SU-DHL-6 (cell line): ENCODE results near the gene CDH3.

Experiments
- H2AFZ ChIP-seq: fragments of 200-600 bp; sonication (generic); 2 replicates; pipeline ENCODE4 v1.6.1; 2014; ENCODE audit warnings: low read depth, mild to moderate bottlenecking, moderate library complexity, mixed read lengths, antibody characterized with exemption, low read length; ENCODE audit not compliant: severe bottlenecking
- H3F3A ChIP-seq: fragments of 200-600 bp; shearing (Covaris generic); 2 replicates; pipeline ENCODE4 v1.6.0; 2016; ENCODE audit warnings: antibody characterized with exemption, mild to moderate bottlenecking; ENCODE audit not compliant: insufficient read depth
- H3K27ac ChIP-seq: fragments of 200-600 bp; sonication (generic); 2 replicates; pipeline ENCODE4 v1.5.1; 2016; ENCODE audit warnings: low read depth, mild to moderate bottlenecking, low read length, moderate library complexity, mixed read lengths
- H3K27me3 ChIP-seq: fragments of 200-600 bp; sonication (generic), shearing (Covaris generic); 2 replicates; pipeline ENCODE4 v1.6.0; 2014; ENCODE audit warnings: mild to moderate bottlenecking, low read length
- H3K36me3 ChIP-seq: fragments of 200-600 bp; sonication (generic); 2 replicates; pipeline ENCODE4 v1.6.1; 2014; ENCODE audit warnings: mild to moderate bottlenecking, low read length, mixed read lengths
- H3K4me2 ChIP-seq: fragments of 300-600, 200-600 bp; shearing (Covaris generic), sonication (generic); 2 replicates; pipeline ENCODE4 v1.6.0; 2014; ENCODE audit warnings: low read length, low read depth, mild to moderate bottlenecking; ENCODE audit not compliant: poor library complexity, severe bottlenecking
- H3K4me3 ChIP-seq: fragments of 200-600 bp; sonication (generic); 2 replicates; pipeline ENCODE4 v1.5.1; 2014; ENCODE audit warnings: antibody characterized with exemption, low read length, mild to moderate bottlenecking, mixed read lengths; ENCODE audit not compliant: insufficient read depth, poor library complexity, severe bottlenecking
- H3K79me2 ChIP-seq: fragments of 200-600 bp; sonication (generic); 2 replicates; pipeline ENCODE4 v1.6.1; 2014; ENCODE audit warnings: mild to moderate bottlenecking, low read length, moderate library complexity; ENCODE audit not compliant: insufficient read depth
- H3K9ac ChIP-seq: fragments of 200-600 bp; sonication (generic); 2 replicates; pipeline ENCODE4 v1.7.0; 2014; ENCODE audit warnings: mild to moderate bottlenecking, low read length
- H3K9me2 ChIP-seq: fragments of 200-600 bp; sonication (generic); replicated peaks from 2 replicates; pipeline ENCODE4 v1.6.1; 2014; ENCODE audit warnings: low read length; ENCODE audit not compliant: insufficient read depth
- H3K9me3 ChIP-seq: fragments of 200-600 bp; sonication (generic); 2 replicates; pipeline ENCODE4 v1.6.1; 2014; ENCODE audit warnings: low read length, mixed read lengths; ENCODE audit not compliant: insufficient read depth
- H4K20me1 ChIP-seq: fragments of 200-600 bp; sonication (generic); 2 replicates; pipeline ENCODE4 v1.6.1; 2014; ENCODE audit warnings: low read depth, mild to moderate bottlenecking, antibody characterized with exemption, low read length, moderate library complexity, mixed read lengths
- EZH2phosphoT487 ChIP-seq: fragments of 200-600 bp; sonication (generic), shearing (Covaris generic); conservative IDR thresholded peaks from 2 replicates; pipeline ENCODE4 v1.6.1; 2018; ENCODE audit warnings: mild to moderate bottlenecking, antibody characterized with exemption, low read length, moderate library complexity, mixed read lengths
- TF ChIP-seq, protein P1 (sequence below): fragments of 200-600 bp; sonication (generic); IDR thresholded peaks from one replicate; pipeline ENCODE4 v1.5.1; 2017; ENCODE audit warnings: antibody characterized with exemption, mild to moderate bottlenecking, low read length, moderate library complexity; ENCODE audit not compliant: insufficient read depth, poor library complexity, severe bottlenecking

CDH3 gene

DNA sequence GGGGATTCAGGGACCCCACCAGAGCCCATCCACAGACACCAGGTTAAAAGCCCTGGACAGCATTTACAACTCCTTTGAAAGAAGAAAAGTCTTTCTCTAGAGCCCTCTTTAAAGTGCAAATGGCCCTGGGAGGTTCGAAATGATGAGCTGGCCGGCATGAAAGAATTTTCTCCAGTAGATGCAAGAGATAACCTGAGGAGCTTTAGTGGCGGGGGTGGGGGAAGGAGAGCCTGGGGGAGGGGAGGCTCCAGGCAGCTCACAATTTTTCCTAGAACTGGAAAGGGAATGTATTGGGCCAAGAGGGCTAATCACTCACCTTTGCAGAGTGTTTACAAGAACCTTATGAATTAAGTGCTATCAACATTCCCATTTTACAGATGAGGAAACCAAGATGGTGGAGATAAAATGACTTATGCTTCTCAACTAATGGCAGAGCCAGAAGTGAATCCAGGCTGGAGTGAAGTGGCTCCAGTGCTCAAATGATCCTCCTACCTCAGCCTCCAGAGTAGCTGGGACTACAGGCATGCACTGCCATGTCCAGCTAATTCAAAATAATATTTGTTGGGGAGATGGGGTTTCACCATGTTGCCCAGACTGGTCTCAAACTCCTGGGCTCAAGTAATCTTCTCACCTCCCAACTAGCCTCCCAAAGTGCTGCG lies 87.8 kb downstream of the CDH3 start:
- H3K27ac ChIP-seq: no peak overlapping the region
- TF ChIP-seq EZH2phosphoT487: no peak
- TF ChIP-seq, protein P1, sequence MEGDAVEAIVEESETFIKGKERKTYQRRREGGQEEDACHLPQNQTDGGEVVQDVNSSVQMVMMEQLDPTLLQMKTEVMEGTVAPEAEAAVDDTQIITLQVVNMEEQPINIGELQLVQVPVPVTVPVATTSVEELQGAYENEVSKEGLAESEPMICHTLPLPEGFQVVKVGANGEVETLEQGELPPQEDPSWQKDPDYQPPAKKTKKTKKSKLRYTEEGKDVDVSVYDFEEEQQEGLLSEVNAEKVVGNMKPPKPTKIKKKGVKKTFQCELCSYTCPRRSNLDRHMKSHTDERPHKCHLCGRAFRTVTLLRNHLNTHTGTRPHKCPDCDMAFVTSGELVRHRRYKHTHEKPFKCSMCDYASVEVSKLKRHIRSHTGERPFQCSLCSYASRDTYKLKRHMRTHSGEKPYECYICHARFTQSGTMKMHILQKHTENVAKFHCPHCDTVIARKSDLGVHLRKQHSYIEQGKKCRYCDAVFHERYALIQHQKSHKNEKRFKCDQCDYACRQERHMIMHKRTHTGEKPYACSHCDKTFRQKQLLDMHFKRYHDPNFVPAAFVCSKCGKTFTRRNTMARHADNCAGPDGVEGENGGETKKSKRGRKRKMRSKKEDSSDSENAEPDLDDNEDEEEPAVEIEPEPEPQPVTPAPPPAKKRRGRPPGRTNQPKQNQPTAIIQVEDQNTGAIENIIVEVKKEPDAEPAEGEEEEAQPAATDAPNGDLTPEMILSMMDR: no peak

GRCh38 chr16:68733570-68733969 lies 88.5 kb downstream of the CDH3 start:
- Histone ChIP-seq H3K4me3 (no peak overlapping the region), H3K27me3 (no peaks in the 10 kb centered on the region), H3K79me2 (no peaks in the 10 kb centered on the region), H3K9ac (no peak overlapping the region), H3F3A (no peaks in the 10 kb centered on the region), H2AFZ (no peak overlapping the region), H3K9me3 (no peaks in the 10 kb centered on the region), H4K20me1 (no peaks in the 10 kb centered on the region), H3K4me2 (no peak overlapping the region), H3K9me2 (no peaks in the 10 kb centered on the region), H3K27ac (no peak overlapping the region), H3K36me3 (no peaks in the 10 kb centered on the region)
- TF ChIP-seq EZH2phosphoT487: no peak
- TF ChIP-seq, protein P1: no peak

More for the DNA sequence above, 87.8 kb downstream of the CDH3 start:
- no peaks in the 10 kb centered on the region for H3K9me2 ChIP-seq
- no peaks in the 10 kb centered on the region for H3K9me3 ChIP-seq
- no peaks in the 10 kb centered on the region for H3K27me3 ChIP-seq
- no peaks in the 10 kb centered on the region for H3F3A ChIP-seq
- H3K4me3 ChIP-seq: no peak overlapping the region
- H3K79me2 ChIP-seq: no peaks in the 10 kb centered on the region
- H4K20me1 ChIP-seq: no peaks in the 10 kb centered on the region
- H3K36me3 ChIP-seq: no peaks in the 10 kb centered on the region
- H3K9ac ChIP-seq: no peak overlapping the region
- H2AFZ ChIP-seq: no peak overlapping the region
- H3K4me2 ChIP-seq: no peak overlapping the region

DNA sequence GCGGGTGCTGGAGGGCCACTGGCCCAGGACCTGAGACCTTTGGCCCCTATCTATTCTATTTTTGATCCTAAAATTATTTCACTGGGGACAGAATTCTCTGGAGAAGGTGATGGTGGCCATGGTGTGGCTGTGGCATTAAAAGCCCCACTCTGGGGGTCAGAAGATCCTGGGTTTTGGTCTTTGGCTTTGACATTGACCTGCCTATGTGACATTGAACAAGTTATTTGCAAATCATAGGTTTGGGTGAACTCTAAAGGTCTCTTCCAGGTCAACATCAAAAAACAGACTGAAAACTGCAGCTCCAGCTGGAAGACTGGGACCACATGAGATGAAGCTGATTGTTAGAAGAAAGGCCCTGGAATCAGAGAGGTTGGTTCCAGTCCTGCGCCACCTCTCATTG lies 89.7 kb downstream of the CDH3 start:
- H3K9ac ChIP-seq: no peak overlapping the region
- H3K27me3 ChIP-seq: no peaks in the 10 kb centered on the region
- no peak overlapping the region for H3K4me2 ChIP-seq
- no peaks in the 10 kb centered on the region for H3F3A ChIP-seq
- H3K27ac ChIP-seq: no peak overlapping the region
- no peak overlapping the region for H2AFZ ChIP-seq
- no peaks in the 10 kb centered on the region for H4K20me1 ChIP-seq
- H3K79me2 ChIP-seq: no peaks in the 10 kb centered on the region
- no peaks in the 10 kb centered on the region for H3K9me3 ChIP-seq
- H3K36me3 ChIP-seq: no peaks in the 10 kb centered on the region
- H3K4me3 ChIP-seq: no peak overlapping the region
- H3K9me2 ChIP-seq: no peaks in the 10 kb centered on the region
- no peak for TF ChIP-seq EZH2phosphoT487
- TF ChIP-seq, protein P1: no peak
